DMS 273 (cell line): ENCODE results near the gene PTPRH.

Source experiments
- DNase-seq: peaks from one replicate; lab custom pipeline; 2025; ENCODE audit not compliant: unreplicated experiment; lab: John Stamatoyannopoulos, UW

Gene PTPRH

DNA sequence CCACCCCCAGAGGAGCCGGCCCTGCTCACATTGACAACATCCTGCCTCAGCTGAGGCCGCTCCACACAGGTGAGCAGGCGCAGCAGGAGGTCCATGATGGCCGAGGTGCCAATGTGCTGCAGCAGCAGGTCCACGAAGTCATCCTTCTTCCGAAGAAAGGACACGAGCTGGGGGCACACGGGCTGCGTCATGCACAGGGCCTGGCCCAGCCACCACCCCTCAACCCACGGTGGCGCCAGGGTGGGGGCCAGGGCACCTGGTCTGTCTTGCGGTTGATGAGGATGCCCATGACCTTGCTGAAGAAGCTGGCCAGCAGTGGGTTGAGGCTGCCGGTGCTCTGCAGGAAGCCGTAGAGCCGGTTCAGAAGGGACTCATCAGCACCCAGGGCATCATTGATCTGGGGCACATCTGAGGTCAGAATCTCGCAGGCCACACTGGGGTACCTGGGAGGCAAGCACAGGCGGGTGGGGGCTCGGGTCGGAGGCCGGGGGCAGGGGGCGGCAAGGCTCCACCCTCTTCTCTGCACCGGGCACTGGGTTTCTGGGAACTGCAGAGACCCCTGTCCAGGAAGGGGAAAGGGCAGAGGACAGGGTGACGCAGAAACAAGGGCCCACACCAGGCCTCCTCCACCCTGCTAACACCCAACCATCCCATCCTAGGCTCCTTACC, 36.1 kb upstream of the PTPRH start:
- no peak for DNase-seq

DNA sequence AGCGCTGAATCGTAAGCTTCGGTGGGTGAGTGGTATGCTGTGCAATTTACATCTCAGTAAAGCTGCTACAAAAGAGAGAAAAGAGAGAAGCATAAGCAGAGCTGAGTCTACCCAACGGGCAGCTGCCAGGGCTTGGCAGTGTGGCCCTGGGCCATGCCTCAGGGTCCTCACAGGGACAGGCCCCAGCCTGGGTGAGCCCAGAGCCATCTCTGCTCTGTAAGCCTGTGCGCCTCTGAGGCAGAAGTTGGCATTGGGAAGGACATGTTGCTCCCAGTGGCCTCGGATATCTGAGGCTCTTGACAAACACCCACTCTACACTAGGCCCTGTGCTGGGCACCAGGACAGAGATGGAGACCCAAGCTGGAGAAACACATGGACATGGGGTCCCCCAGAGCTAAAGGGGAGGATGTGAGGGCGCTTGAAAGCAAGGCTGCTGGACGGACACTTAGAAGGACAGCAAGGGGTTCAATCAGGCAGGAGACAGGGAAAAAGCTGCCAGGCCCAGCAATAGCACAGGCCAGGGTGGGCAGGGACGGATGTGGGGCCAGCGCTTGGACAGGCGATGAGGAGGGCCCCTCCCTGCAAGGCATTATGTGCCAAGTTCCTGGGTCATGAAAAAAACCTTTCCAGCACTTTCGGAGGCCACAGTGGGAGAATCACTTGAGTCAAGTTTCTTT, 34.8 kb upstream of the PTPRH start:
- DNase-seq, result no peak

- DNase-seq, result no peak
These were observed 33.2 kb upstream of the PTPRH start for GRCh38 chr19:55242517-55242916.

- DNase-seq, result no peak
These were observed 32.7 kb upstream of the PTPRH start for GRCh38 chr19:55241935-55242464.

DNA sequence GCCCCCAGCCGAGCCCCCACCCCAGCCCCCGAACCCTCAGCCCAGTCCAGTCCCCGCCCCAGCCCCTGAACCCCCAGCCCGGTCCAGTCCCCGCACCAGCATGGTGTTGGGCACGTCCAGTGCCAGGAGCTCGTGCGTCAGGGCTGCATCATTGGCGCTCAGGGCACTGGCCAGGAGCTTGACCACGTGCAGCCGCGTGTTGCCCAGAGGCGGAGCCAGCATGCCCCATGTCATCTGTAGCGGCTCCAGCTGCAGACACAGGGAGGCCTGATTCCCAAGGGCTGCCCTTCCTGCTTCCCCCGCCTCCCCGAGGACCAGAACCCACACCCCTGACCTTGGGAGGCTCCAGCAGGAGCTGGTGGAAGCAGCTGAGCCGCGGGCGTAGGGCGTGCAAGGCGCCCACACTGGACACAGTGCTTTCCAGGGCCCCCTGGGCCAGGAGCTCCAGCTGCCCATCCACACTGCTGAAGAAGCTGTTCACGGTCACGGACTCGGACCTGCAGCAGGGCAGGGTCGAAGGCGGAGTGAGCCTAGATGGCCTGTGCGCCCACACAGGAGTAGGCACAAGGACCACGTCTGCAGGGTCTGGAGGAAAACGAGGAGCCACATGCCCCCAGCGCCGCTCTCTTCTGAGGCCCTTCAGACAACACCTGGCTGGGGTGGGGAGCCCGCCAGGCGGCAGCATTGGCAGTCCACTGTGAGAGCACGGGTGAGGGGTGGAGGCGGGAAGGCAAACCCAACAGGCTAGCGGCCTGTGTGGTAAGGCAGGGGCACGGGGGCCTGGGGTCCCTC, 32.0 kb upstream of the PTPRH start:
- no peak for DNase-seq

DNA sequence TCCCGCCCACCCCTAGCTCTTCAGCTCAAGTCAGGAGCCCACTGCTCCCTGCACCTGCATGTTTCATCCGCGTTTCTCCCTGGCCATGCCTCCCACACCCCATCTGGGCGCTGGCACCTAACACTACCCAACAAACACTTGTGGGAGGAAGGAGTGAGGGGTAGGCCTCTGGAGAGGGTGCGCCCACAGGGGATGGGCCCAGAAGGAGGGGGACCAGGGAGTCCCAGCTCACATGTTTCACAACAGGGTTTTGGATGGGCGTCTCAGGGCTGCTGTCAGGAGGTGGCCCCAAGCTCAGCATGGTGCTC, 31.4 kb upstream of the PTPRH start:
- no peak for DNase-seq

DNA sequence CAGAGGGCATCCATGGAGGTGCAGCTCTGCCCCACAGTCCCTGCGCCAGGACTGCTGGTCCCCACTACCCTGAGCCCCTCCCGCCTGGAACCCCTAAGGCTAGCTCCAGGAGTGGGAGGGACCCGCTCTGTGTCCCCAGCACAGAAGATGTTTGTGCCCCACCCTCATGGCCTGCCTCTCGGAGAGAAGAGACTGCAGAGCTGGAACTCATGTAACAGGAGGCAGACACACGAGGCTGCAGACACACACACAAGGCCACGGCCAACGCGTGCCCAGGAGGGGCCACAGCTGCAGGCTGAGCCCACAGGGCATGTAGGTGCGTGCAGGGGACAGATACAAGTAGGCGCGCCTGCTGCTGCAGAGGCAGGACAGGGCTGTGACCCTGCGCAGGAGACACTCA, 29.7 kb upstream of the PTPRH start:
- DNase-seq, result no peak

DNA sequence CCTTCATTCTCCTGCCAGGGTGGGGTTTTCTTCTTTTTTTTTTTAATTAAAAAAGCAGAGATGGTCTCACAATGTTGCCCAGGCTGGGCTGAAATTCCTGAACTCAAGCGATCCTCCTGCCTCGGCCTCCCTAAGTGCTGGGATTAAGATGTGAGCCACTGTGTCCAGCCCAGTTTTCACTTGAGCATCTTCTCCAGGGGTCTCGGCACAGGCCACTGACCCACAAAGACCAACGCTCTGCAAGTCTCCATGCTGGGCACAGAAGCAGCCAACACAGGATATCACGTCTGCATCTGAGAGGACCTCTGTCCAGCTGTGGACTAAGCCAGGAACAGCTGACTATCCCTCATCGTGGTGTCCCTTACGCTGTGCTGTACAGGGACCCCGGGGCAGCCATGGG, 28.7 kb upstream of the PTPRH start:
- DNase-seq, result no peak

- DNase-seq, result no peak
These were observed 23.7 kb upstream of the PTPRH start for GRCh38 chr19:55232986-55233385.

DNA sequence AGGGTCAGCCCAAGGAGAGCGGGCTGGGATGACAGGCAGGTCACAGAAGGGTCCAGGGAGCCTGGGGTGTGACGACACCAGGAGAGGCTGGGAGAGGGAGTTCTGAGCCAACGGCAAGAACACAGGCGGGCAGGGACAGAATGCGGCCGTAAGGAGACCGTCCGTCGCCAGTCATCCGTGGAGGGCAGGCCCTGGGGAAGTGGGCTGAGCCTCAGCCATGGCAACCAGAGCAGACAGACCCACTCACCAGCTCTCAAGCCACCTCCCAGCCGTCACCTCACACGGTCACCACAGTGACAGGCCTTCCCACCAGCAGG, 22.9 kb upstream of the PTPRH start:
- no peak for DNase-seq

DNA sequence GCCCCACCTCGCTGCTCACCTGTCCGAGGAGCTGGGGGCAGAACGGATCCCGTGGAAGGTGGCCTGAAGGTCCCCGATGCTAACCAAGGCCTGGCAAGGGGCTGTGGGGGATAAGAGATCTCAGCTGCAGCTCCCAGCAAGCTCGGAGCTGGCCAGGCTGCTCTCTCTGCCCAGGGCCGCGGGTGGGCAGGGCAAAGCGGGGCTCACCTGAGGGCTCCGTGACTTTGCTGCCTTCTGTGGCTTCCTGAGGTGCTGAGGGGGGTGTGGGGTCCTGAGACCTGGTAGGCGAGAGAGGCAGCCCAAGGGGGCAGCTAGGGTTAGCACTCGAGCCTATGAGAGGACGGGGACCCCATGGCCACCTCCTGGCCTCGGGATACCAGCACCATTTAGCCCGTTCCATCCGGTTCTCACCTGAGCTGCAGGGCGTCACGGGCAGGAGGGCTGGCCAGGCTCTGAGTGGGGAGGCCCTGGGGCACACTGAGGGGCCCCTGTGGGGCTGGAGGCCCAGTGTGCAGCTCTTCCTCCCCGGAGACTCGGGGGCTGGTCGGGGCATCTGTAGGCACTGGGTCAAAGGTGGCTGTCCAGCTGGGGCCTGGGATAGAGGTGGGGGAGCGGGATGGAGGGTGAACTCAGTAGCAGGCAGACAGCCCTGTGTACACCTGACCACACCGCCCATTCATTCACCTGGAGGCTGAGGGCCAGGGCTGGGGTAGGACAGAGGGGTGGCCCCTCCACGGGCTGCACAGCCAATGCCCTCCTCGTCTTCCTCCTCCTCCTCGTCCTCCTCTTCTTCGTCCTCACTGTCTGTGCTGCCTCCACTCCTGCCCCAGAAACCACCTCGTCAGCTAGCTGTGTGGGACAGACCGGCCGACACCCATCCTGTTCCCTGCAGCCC, 22.3 kb upstream of the PTPRH start:
- DNase-seq, result no peak

DNA sequence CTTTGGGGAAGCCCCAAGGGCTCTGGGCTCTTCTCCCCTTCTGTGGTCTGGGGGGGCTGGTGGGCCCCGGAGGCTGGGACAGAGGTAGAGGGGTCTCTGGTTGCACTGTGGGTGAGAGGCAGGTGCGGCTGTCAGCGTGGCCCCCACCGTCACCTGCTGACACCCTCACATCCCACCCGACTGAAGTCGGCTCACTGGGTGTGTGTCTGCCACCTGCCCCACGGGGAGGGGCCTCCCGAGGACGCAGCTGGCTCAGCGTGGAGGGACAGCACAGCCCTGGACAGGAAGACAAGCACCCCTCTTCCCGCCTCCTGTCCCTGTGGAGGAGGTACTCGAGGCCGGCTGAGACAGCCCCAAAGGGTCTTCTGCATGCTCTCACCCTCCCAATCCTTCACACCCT, 21.5 kb upstream of the PTPRH start:
- DNase-seq, result no peak

- no peak for DNase-seq
These were observed 21.0 kb upstream of the PTPRH start for GRCh38 chr19:55230329-55230728.

GRCh38 chr19:55229789-55230182, 20.5 kb upstream of the PTPRH start:
- DNase-seq, result no peak

GRCh38 chr19:55229145-55229788, 20.0 kb upstream of the PTPRH start:
- DNase-seq, result no peak

GRCh38 chr19:55228403-55229031, 19.2 kb upstream of the PTPRH start, which contains the start of gene TMEM86B:
TMEM86B (minus strand) TSS chr19:55228763; CDS start chr19:55228741, 22 bp downstream.
- no peak for DNase-seq

- DNase-seq, result no peak
These were observed 18.7 kb upstream of the PTPRH start for GRCh38 chr19:55228015-55228391.

GRCh38 chr19:55227241-55228014, 18.1 kb upstream of the PTPRH start:
- no peak for DNase-seq

DNA sequence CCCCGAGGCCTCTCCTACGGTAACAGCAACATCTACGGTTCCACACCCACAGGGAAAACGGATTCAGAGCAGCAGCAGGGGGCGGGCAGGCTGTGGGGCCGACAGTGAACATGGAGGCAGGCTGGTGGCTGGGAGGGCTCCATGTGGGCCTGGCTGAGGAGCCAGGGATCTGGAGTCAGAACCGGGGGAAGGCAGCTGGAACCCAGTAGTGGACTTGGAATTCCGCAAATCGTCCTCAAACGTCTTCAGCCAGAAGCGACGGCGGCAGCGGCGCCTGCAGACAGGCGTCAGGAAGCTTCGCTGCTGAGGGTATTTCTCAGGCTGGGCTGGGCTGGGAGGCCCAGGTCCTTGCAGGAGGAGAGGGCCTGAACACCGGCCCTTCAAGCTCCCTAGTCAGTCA, 17.5 kb upstream of the PTPRH start:
- no peak for DNase-seq

DNA sequence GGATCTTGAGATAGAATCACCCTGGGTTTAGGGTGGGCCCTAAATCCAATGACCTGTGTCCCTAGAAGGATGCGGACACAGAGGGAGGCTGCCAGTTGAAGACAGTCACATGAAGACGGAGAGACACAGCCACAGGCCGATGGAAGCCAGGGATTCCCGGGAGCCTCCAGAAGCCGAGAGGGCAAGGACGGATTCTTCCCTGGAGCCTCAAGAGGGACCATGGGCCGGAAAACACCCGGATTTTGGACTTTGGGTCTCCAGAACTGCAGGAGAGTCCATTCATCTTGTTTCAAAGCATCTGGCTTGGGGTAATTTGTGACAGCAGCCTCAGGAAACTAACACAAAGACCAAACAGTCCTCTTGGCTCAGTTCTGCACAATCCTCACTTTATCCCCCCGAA, 17.0 kb upstream of the PTPRH start:
- DNase-seq, result no peak
